Brain microvascular endothelial cell (primary cell): ENCODE measurements around the gene SYT6.
"Not testable (repeated sequence)": the region's sequence is repeated elsewhere in the genome, so short reads cannot be mapped to it uniquely, and the experiment has no call there.

Experiments used
- DNase-seq: peaks from one replicate; pipeline ENCODE4 v3.0.0-alpha.2; 2020
- H3K27ac ChIP-seq: fragments of 250-450 bp; sonication (Bioruptor Pico); 2 replicates; pipeline ENCODE4 v1.5.1; 2020; ENCODE audit warnings: mild to moderate bottlenecking, moderate library complexity
- H3K27me3 ChIP-seq: fragments of 250-450 bp; sonication (Bioruptor Pico); replicated peaks from 2 replicates; pipeline ENCODE4 v1.5.1; 2020; ENCODE audit warnings: mild to moderate bottlenecking
- H3K36me3 ChIP-seq: fragments of 250-450 bp; sonication (Bioruptor Pico); replicated peaks from 2 replicates; pipeline ENCODE4 v1.5.1; 2020; ENCODE audit warnings: mild to moderate bottlenecking
- H3K4me3 ChIP-seq: 2 replicates; pipeline ENCODE4 v1.5.1; 2011; ENCODE audit warnings: low read depth, mild to moderate bottlenecking, control low read depth, low read length, moderate library complexity
- in situ Hi-C: cut with HindIII; loops from 2 replicates; pipeline ENCODE4 v1.10.0; 2017; ENCODE audit warnings: low sequenced_read_pairs, low pct_ligation_motif_present
- TF ChIP-seq, protein P1 (sequence below): IDR thresholded peaks from 2 replicates; pipeline ENCODE4 v1.5.1; 2011; ENCODE audit warnings: low read depth, mild to moderate bottlenecking, moderate library complexity, low read length, control low read depth, inconsistent platforms; ENCODE audit errors: missing control alignments

Gene SYT6

DNA sequence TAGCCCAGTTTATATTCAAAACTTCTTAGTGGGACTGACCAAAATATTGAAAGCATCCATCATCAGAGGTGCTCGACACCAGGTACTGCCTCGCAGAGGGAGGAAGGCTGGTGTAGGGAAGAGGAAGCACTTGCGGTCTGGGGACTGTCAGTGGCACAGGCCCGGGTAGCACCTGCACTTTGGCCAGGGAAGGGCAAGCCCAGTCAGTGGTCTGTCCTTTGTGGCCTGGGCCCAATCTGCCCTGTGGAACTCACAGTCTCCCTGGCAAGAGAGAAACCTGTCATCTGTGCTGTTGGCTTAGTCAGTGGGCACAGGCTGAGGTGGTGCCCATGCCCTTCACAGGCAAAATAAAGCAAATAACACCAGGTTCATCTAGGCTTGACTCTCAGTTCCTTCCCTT is 77.4 kb downstream of the SYT6 start:
- H3K27ac ChIP-seq: no peak overlapping the region
- no peak for DNase-seq
- TF ChIP-seq, protein P1, sequence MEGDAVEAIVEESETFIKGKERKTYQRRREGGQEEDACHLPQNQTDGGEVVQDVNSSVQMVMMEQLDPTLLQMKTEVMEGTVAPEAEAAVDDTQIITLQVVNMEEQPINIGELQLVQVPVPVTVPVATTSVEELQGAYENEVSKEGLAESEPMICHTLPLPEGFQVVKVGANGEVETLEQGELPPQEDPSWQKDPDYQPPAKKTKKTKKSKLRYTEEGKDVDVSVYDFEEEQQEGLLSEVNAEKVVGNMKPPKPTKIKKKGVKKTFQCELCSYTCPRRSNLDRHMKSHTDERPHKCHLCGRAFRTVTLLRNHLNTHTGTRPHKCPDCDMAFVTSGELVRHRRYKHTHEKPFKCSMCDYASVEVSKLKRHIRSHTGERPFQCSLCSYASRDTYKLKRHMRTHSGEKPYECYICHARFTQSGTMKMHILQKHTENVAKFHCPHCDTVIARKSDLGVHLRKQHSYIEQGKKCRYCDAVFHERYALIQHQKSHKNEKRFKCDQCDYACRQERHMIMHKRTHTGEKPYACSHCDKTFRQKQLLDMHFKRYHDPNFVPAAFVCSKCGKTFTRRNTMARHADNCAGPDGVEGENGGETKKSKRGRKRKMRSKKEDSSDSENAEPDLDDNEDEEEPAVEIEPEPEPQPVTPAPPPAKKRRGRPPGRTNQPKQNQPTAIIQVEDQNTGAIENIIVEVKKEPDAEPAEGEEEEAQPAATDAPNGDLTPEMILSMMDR: no peak
- in situ Hi-C loops: no loop called here
- no peaks in the 10 kb centered on the region for H3K27me3 ChIP-seq
- no peaks in the 10 kb centered on the region for H3K36me3 ChIP-seq
- H3K4me3 ChIP-seq: no peak overlapping the region

DNA sequence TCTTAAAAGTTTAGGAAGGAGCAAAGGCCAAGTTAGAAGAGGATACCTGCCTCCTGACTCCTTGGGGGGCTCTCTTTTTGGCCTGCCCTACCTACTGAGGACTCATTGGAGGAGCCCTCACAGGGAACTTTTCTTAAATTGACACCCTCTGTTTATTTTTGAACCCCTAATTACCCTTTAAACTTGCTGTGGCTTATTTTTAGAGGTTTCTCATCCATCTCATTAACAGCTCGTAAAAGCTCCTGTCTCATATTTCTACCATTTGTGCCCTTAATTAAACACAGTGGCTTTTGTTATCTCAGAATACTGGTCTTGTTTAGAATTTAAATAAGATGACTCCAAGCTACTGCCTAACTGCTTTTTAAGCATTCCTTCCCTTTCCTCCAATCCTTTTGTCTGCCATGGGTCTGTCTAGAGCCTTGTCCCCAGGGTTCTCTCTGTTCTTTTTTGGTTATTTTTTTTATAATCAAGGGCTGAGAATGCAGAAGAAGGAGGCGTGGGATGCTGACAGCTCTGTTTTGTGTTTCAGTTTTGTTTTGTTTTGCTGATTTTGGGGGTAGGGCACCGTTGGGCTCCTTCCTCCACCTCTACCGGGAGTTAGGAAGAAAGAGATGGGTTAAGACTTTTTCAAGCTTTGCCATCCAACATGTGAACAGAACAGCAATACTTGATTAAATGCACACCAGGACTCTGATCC is 78.0 kb downstream of the SYT6 start:
- H3K36me3 ChIP-seq: no peaks in the 10 kb centered on the region
- DNase-seq: no peak
- TF ChIP-seq, protein P1: no peak
- H3K4me3 ChIP-seq: no peak overlapping the region
- in situ Hi-C loops: no loop called here
- no peak overlapping the region for H3K27ac ChIP-seq
- H3K27me3 ChIP-seq: no peaks in the 10 kb centered on the region

DNA sequence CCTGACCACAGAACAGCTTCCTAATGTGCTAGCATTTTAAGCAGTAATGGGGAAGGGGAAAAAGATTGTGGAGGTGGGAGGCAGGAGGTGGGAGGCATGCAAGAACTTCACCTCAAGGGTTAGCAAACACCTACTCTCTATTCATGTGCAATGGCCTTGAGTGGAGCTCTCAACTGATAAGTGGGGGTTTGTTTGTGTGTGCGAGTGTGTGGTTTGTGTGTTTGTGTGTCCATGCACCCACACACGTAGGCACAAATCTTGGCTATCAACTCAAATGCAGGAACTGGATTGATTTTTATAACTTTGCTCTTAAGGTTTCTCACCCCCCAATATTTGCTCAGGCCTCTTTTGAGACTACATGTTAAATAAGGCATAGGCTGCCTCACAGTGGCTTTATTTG is 78.6 kb downstream of the SYT6 start:
- DNase-seq: no peak
- in situ Hi-C loops: no loop called here
- no peaks in the 10 kb centered on the region for H3K36me3 ChIP-seq
- H3K27me3 ChIP-seq: no peaks in the 10 kb centered on the region
- TF ChIP-seq, protein P1: no peak
- H3K27ac ChIP-seq: no peak overlapping the region
- H3K4me3 ChIP-seq: no peak overlapping the region

DNA sequence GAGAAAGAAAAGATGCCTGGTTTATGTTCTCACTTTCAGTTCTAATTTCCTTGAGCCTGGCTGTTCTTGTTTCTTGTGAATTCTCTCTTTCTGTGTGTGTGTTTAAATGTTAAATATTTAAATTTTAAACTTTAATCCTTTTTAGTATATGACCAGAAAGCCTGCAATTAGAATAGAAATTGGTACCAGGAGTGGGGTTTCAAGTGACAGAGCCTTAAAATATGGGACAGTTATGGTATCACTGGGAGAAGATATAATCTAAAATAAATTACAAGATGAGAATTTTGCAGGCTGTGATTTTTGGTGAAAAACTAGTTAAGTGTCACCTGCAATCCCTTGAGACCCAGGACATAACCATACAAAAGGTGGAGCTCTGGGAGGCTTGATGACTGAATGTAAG is 81.4 kb downstream of the SYT6 start:
- Histone ChIP-seq H3K27ac (no peak overlapping the region), H3K4me3 (no peak overlapping the region), H3K27me3 (no peaks in the 10 kb centered on the region), H3K36me3 (no peaks in the 10 kb centered on the region)
- TF ChIP-seq, protein P1: no peak
- DNase-seq: no peak
- in situ Hi-C loops: no loop called here

DNA sequence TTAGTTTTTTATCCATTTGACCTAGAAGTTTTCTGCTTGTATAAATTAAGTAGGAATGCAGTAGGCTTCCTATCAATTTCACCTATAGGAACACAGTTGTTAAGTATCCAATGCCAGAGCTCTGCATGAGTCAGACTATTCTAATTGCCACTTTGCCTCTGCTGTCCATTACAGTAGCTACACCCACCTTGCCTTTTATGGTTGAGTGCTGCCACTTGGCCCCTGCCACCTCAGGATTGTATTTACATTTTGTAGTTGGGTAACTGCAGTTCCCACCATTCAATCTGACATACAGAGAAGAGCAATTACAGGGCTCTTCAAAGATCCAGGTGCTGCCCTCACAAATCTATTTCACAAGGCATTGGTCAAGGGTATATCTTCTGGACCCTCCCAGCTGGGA is 83.9 kb downstream of the SYT6 start:
- H3K36me3 ChIP-seq, H3K4me3 ChIP-seq, H3K27me3 ChIP-seq, in situ Hi-C loops, DNase-seq, H3K27ac ChIP-seq: not testable (repeated sequence)

DNA sequence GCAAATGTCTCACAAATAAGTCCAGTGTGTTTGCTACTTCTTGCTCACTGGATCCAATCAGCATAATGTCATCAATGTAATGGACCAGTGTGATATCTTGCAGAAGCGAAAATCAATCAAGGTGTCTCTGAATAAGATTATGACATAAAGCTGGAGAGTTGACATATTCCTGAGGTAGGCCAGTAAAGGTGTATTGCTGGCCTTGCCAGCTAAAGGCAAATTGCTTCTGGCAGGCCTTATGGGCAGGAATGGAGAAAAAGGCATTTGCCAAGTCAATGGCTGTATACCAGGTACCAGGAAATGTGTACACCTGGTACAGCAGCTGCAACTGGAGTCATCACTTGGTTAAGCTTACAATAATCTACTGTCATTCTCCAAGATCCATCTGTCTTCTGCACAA is 85.0 kb downstream of the SYT6 start:
- in situ Hi-C loops, DNase-seq: not testable (repeated sequence)

DNA sequence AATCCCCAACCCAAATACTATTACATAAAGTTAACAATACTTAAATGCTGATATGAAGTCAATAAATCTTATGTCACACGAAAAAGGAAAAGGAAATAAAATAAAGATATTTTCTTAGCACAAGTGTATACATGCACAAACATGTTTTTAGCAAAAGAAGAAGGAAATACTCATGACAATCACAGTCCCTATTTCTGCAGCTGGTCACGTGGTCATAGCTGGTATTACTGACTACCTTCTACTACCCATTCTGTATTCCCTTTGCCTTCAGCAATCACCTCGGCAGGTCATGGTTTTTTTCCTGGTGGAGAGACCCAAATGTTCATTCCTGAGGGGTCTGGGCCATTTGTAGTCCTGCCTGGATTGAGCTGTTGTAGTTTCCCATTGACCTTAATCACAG is 88.0 kb downstream of the SYT6 start:
- H3K4me3 ChIP-seq, DNase-seq, in situ Hi-C loops, H3K27me3 ChIP-seq, H3K36me3 ChIP-seq, H3K27ac ChIP-seq: not testable (repeated sequence)

More for the DNA sequence above, 85.0 kb downstream of the SYT6 start:
- not testable (repeated sequence) for H3K27me3 ChIP-seq, H3K4me3 ChIP-seq, H3K36me3 ChIP-seq, H3K27ac ChIP-seq
